Embryonic facial prominence (tissue), 1 donor: ENCODE results near the gene RNF157.
"Not testable (repeated sequence)": the region's sequence is repeated elsewhere in the genome, so short reads cannot be mapped to it uniquely, and the experiment has no call there.

Experiments
- DNase-seq: peaks from one replicate; pipeline ENCODE4 v3.0.0-alpha.2; 2016; ENCODE audit errors: extremely low spot score

Gene RNF157

DNA sequence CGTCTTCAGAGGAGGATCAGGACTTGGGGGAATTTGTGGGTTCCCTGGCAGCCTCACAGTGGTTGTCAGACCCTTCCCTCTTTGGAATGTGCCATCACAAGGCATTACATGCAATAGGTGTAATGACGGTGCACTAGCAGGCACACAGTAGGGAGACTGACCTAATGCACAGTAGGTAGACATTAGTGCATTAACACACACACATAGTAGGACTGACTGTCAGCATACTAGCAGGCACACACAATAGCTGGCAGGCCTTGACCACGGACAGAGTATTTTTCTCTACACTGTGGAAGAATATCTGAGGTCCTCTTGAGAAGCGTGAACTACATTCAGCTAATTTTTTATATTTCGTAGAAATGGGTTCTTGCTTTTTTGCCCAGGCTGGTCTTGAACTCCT lies 14.0 kb upstream of the RNF157 start:
- no peak for DNase-seq

DNA sequence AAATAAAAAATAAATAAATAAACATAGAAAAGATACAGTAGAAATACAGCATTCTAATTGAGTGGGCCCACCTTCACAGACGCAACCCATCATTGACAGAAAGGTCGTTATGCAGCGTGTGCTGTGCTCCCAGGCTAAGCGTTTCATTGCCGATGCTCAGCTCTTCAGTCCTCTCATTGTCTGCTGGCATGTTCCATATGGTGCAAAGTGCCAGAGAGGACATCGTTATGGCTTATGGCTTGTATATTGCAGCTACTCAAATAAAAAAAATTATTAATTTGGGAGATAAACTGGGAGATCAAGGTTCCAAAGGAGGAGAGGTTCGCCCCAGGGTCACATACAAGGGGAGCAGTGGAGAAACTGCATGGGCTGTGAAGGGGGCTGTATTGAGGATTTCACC lies 13.5 kb upstream of the RNF157 start:
- no peak for DNase-seq

GRCh38 chr17:76252967-76253766 lies 12.9 kb upstream of the RNF157 start:
- DNase-seq = not testable (repeated sequence)

- no peak for DNase-seq
These were observed 12.0 kb upstream of the RNF157 start for GRCh38 chr17:76252040-76252954.

- no peak for DNase-seq
These were observed 11.3 kb upstream of the RNF157 start for GRCh38 chr17:76251478-76252039.

- DNase-seq = no peak
These were observed 9.8 kb upstream of the RNF157 start for GRCh38 chr17:76250141-76250540.

- no peak for DNase-seq
These were observed 7.9 kb upstream of the RNF157 start for GRCh38 chr17:76248013-76248782.

DNA sequence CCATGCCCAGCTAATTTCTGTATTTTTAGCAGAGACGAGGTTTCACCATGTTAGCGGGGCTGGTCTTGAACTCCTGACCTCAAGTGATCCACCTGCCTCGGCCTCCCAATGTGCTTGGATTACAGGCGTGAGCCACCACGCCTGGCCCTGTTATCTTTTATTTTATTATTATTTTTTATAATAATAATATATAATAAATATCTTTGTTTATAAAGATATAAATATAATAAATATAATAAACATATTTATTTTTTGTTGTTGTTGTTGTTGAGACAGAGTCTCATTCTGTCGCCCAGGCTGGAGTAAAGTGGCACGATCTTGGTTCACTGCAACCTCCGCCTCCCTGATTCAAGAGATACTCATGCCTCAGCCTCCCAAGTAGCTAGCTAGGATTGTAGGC lies 7.0 kb upstream of the RNF157 start:
- DNase-seq = no peak

- DNase-seq = no peak
These were observed 6.1 kb upstream of the RNF157 start for GRCh38 chr17:76246080-76247066.

DNA sequence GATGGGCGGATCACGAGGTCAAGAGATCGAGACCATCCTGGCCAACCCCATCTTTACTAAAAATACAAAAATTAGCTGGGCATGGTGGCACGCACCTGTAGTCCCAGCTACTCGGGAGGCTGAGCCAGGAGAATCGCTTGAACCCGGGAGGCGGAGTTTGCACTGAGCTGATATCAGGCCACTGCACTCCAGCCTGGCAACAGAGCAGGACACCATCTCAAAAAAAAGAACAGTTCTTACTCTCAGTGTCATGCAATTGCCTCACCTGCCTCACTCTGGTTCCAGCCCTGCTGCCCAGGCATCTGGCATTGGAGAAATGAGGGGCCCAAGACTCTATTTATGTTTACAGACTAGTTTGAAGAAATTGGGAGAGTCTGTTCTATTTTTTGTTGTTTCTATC lies 4.4 kb upstream of the RNF157 start:
- not testable (repeated sequence) for DNase-seq

DNA sequence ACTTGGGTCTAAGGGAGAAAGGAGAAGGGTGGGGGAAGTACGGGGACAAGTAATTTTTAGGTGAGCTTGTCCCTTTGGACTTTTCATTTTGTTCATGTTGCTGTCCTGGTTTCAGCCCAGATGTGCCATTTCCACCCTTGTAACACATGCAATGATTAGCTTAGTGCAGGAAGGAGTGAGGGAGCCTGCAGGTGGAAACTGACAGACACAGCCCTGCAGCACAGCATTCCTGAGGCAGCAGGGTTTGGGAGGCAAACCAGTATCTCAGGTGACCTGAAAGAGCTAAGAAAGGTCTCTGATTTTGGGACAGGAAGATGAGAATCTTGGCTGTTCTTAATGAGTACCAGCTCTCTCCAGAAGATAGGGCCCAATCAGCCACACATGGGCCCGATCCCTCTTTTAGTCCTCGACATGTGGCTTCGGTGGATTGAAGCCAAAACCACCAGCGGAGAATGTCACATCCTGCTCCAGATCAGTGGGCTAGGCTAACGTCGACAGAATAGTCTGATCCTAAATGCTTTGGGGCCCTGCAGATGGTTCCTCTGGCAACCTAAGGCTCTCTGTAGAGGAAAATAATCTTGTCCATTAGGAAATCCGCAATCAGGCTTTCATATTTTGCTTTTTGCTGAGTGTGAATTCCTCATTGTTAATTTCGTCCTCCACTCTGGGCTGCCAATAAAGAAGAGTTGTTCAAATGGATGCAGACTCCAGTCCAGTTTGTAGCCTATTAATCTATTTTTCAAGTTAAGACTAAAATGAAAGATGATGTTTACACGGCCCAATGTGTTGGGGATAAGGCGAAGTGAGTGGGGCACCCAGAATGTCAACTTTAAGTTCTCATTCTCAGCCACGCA lies 3.8 kb upstream of the RNF157 start:
- no peak for DNase-seq

DNA sequence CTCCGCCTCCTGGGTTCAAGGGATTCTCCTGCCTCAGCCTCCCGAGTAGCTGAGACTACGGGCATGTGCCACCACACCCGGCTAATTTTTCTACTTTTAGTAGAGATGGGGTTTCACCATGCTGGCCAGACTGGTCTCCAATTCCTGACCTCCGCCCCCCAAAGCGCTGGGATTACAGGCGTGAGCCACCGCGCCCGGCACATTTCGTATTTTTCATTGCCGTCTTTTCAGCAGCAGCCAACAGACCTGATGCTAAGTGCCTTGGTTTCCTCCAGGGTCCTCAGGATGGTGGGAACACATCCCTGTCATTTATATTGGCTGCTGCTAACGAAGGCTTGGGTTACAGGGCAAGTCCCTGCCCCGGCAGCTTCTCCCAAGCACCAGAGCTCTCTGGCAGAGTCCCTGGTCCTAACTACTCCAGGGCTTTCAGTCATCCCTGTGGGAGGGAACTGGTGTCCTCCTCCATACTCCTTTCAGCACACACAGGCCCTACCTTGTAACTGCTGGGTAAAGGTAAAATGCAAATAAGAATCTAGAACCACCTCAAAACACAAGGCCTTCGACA lies 1.5 kb upstream of the RNF157 start:
- DNase-seq = no peak

GRCh38 chr17:76241204-76241538 lies 878 bp upstream of the RNF157 start:
- DNase-seq = no peak

DNA sequence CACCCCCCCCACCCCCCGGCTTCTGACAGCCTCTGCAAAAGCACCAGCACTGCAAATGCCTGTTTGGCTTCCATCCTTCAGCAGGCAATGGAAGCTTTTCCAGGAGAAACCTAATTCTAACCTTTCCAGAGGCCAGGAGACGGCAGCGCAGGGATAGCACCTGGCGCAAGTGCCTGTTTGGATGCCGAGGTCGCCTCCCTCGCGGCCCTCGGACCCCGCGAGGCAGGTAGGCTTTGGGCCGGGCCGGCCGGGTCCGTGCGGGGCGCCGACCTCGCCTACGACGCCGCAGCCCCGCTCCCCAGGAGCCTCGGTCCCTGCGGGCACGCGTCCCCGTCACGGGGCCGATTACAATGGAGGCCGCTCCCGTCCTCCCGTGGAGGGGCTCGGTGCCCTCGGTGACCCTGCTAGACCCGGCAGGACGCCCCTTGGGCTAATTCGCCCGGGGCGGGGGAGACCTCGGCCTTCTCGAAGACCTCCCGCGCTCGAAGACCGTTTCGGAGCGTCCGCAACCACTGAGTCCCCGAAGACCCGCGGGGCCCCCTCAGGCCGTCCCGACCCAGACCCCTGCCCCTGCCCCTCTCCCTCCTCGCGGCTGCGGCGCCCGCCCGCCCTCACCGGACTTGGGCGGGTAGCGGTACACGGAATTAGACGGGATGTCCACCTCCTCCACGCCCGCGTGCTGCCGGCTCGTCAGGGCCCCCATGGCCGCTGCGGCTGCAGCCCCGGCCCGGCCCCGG lies 587 bp downstream of the RNF157 start:
- DNase-seq = no peak

- DNase-seq = no peak
These were observed 1.3 kb downstream of the RNF157 start for GRCh38 chr17:76238847-76239537.

GRCh38 chr17:76237859-76238313 lies 2.4 kb downstream of the RNF157 start:
- DNase-seq = no peak

DNA sequence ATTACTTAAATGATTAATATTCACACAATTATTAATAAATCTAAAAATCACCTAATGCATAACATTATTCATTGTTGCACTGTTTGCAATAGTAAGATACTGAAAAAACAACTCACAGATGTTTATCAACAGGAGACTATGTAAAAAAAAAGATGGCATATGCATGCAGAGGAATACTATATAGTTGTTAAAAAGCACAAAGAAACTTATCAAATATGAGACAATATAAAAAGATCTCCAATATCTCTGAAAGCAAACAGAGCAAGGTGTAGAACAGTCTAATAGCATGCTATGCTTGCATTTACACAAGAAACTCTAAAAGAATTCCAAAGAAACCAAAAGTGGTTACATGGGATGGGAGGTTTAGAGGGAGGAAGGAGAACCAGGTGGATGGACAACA lies 3.7 kb downstream of the RNF157 start:
- no peak for DNase-seq

GRCh38 chr17:76235883-76236282 lies 4.4 kb downstream of the RNF157 start:
- no peak for DNase-seq
